Transverse colon (tissue), 4 donors: ENCODE measurements around the gene CISH. TPM values are rescaled to one million over a fixed set of nuclear protein-coding genes. Genes with fewer than 3 reads are reported as not detected.

Source experiments
- DNase-seq: peaks from one replicate; pipeline ENCODE4 v3.0.0-alpha.2; 2019
- H3K27ac ChIP-seq, 4 donors: fragments of 200-600 bp; sonication (generic); 2 replicates each; pipeline ENCODE4 v1.5.1; 2016 to 2018; ENCODE audit warnings: inconsistent platforms in 4 of 4
- H3K27me3 ChIP-seq: fragments of 200-600 bp; sonication (generic); 2 replicates; pipeline ENCODE4 v1.5.1; 2017; ENCODE audit warnings: inconsistent platforms
- H3K36me3 ChIP-seq, 4 donors: fragments of 200-600 bp; sonication (generic); 2 replicates each; pipeline ENCODE4 v1.5.1; 2017 to 2019; ENCODE audit warnings: inconsistent platforms in 4 of 4
- H3K4me1 ChIP-seq, 4 donors: fragments of 200-600 bp; sonication (generic); 2 replicates each; pipeline ENCODE4 v1.5.1; 2017 to 2020; ENCODE audit warnings: inconsistent platforms in 4 of 4
- H3K4me3 ChIP-seq, 4 donors: fragments of 200-600 bp; sonication (generic); 1 replicate in 1 of 4; 2 replicates in 3 of 4; pipeline versions ENCODE4 v1.5.1 to v1.6.1; 2017 to 2019; ENCODE audit warnings: inconsistent platforms in 4 of 4
- H3K9me3 ChIP-seq, 2 donors: fragments of 200-600 bp; sonication (generic); 2 replicates each; pipeline ENCODE4 v1.5.1; 2017 to 2019; ENCODE audit warnings: inconsistent platforms in 2 of 2
- EP300 ChIP-seq: sonication (generic); formaldehyde crosslinking; IDR thresholded peaks from one replicate; pipeline ENCODE4 v1.6.1; 2017; ENCODE audit warnings: antibody characterized with exemption, low read depth
- POLR2A ChIP-seq: fragments of 450-650 bp; IDR thresholded peaks from one replicate; pipeline ENCODE4 v1.6.1; 2016; ENCODE audit warnings: antibody characterized with exemption, mild to moderate bottlenecking, moderate library complexity
- POLR2AphosphoS5 ChIP-seq, 3 donors: sonication (generic); formaldehyde crosslinking; IDR thresholded peaks; one replicate each; pipeline ENCODE4 v1.6.1; 2016; ENCODE audit warnings: antibody characterized with exemption in 3 of 3
- WGBS, 2 donors: methylation state at CpG; one replicate each; pipeline ENCODE4 v1.1.5; 2018; ENCODE audit warnings: low coverage in 1 of 2; 5-methylcytosine and 5-hydroxymethylcytosine counted together
- in situ Hi-C, 4 donors: fragments of 200-750 bp; cut with MboI; loops; one replicate each; pipeline versions ENCODE4 v1.15.0 to v1.15.1; 2017; ENCODE audit warnings: low sequenced_read_pairs in 3 of 4, low pct_ligation_motif_present in 1 of 4, low pct_unique_long_range_greater_than_20kb in 1 of 4
- intact Hi-C: fragments of 100-400 bp; cut with DNase I; formaldehyde crosslinking; loops from one replicate; pipeline ENCODE4 v1.15.1; 2023; ENCODE audit warnings: low total_unique reads
- total RNA-seq, 4 donors: library from RNA; depleted of rRNA; stranded (reverse); fragments of >200 nt; gene quantifications; one replicate each; pipeline ENCODE4 v1.1.0, GENCODE V29; 2016
- TF ChIP-seq, protein P1 (sequence below), 5 experiments: fragments of 200-600 bp in 3 of 5; fragments of 450-650 bp in 2 of 5; sonication (generic) in 3 of 5; IDR thresholded peaks; 1 replicate in 2 of 5; 2 replicates in 3 of 5; pipeline ENCODE4 v1.5.1; 2016 to 2017; ENCODE audit warnings: antibody characterized with exemption in 5 of 5, inconsistent platforms in 3 of 5, mild to moderate bottlenecking in 2 of 5, moderate library complexity in 1 of 5

Gene CISH, protein sequence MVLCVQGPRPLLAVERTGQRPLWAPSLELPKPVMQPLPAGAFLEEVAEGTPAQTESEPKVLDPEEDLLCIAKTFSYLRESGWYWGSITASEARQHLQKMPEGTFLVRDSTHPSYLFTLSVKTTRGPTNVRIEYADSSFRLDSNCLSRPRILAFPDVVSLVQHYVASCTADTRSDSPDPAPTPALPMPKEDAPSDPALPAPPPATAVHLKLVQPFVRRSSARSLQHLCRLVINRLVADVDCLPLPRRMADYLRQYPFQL
- total RNA-seq: 10 to 100 TPM in 2 of 4 donors, 1 to 10 TPM in 2; 3.0 to 15.9 (median 9.2) TPM

DNA sequence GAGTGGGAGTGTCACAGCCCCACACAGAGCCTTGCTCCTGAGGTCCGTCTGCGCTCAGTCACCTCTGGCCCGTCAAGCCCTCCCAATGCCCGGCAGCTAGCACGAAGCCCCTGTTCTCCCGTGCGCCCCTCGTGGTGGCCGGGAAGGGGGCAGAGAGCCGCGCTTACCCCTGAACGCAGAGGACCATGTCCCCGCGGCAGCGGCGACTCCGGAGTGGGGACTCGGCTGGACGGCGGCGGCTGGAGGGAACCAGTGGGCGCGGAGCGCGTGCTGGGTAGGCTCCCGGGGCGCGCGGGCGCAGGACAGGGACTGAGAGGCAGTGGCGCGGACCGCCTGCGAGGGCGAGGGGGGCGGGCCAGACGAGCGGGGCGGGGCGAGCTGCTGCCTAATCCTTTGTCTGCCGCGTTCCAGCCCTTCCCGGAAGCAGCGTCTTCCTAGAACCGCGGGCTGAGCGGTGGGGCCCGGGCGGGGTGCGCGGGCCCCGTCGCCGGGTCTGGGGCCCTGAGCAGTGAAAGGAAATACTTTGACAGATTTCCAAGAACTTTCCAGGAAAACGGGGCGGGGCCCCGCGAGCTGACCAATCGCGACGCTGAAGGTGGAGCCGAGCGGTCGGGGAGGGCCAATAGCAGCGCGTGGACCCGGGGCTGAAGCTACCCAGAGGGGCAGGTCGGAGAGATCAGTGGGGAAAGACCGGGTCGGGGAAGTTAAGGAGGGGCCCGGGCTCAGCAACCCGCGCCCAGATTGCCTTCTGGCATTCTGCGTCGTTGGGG lies at the start of gene CISH:
TSS of gene CISH (minus strand) at position 311 of the 770 bp plus-strand sequence. CDS start at position 187, 124 bp downstream.
- in situ Hi-C loops: loop anchor here in 3 of 4 donors (5.0 to 25.0 kb wide), 3 partner anchors 34 to 776 kb away; partner anchors contain the start of genes MANF (in 2 of the 3) and RBM15B (in 2 of the 3)
- H3K9me3 ChIP-seq: no peaks in the 10 kb centered on the region
- peak within 1 kb of the TSS; percentile 61 to 75 (median 74) for H3K4me3 ChIP-seq
- peaks cover 13 to 65% (median 44%) of the 10 kb centered on the region in 4 donors for H3K4me1 ChIP-seq
- TF ChIP-seq POLR2AphosphoS5 (IDR thresholded peaks at IDR 0.05) (peak; percentile 90 to 98 (median 97)), POLR2A (peak; percentile 94), EP300 (peak; percentile 42)
- TF ChIP-seq, protein P1, sequence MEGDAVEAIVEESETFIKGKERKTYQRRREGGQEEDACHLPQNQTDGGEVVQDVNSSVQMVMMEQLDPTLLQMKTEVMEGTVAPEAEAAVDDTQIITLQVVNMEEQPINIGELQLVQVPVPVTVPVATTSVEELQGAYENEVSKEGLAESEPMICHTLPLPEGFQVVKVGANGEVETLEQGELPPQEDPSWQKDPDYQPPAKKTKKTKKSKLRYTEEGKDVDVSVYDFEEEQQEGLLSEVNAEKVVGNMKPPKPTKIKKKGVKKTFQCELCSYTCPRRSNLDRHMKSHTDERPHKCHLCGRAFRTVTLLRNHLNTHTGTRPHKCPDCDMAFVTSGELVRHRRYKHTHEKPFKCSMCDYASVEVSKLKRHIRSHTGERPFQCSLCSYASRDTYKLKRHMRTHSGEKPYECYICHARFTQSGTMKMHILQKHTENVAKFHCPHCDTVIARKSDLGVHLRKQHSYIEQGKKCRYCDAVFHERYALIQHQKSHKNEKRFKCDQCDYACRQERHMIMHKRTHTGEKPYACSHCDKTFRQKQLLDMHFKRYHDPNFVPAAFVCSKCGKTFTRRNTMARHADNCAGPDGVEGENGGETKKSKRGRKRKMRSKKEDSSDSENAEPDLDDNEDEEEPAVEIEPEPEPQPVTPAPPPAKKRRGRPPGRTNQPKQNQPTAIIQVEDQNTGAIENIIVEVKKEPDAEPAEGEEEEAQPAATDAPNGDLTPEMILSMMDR (IDR thresholded peaks at IDR 0.05): peak; percentile 17 to 59 (median 25)
- peak; percentile 96 for DNase-seq
- H3K27ac ChIP-seq: peak within 1 kb of the TSS; percentile 92 to 96 (median 94)
- H3K27me3 ChIP-seq: no peaks in the 10 kb centered on the region
- intact Hi-C loops: no loop called here
- peaks cover 0 to 7% (median 0%) of the 10 kb centered on the region in 4 donors for H3K36me3 ChIP-seq
- WGBS, 2 donors: 1% methylated on average over 44 of the region's 75 CpGs; no CpG with 5 or more reads in 1 of the 2 donors

DNA sequence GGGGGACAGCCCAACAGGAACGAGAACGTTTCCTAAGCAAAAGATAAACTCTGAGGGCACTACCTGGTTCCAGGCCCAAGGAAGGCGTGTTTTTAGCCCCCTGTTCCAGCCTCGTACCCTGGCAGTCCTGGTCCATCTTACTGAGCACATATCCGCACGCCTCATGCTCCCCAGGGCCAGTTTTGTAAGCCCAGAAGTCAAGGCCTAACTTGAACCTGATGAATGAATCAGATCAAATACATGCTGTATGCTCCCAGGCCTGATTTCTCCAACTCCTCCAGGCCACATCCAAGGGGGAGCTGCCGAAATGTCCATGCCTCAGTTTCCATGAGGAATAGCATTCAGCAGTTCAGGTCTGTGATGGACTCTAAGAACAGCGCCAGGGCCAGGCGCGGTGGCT lies 48.8 kb upstream of the CISH start:
- no peaks in the 10 kb centered on the region for H3K27me3 ChIP-seq
- peak; percentile 3 for DNase-seq
- intact Hi-C loops (no loop called here), in situ Hi-C loops (no loop called here)
- H3K4me1 ChIP-seq: no peaks in the 10 kb centered on the region
- TF ChIP-seq POLR2AphosphoS5 (IDR thresholded peaks at IDR 0.05): no peak
- no peak for TF ChIP-seq POLR2A
- TF ChIP-seq EP300: no peak
- TF ChIP-seq, protein P1 (IDR thresholded peaks at IDR 0.05): no peak
- H3K27ac ChIP-seq: no peak overlapping the region
- 88% methylated on average over 10 of the region's 10 CpGs; no CpG with 5 or more reads in 1 of the 2 donors for WGBS, 2 donors
- H3K9me3 ChIP-seq: no peaks in the 10 kb centered on the region
- no peaks in the 10 kb centered on the region for H3K36me3 ChIP-seq
- no peak overlapping the region for H3K4me3 ChIP-seq

DNA sequence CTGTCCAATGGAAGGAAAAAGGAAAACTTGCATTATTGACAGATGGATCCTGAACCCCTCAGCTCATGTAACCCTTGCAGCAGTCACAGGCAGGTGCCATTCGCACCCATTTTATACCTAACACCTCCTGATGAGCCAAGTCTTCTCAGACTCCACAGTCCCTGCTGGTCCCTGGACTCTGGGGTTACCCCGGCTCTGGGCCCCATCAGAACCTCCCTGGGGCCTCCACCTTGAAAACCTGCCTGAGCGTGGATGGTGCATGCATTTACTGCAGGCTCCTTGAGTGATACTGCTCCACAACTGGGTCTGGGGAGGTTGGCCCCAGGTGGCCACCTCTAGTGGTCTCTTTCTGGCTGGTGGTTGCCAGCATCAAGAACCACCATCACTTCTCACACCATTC lies 47.3 kb upstream of the CISH start:
- TF ChIP-seq, protein P1 (IDR thresholded peaks at IDR 0.05): no peak
- TF ChIP-seq EP300: no peak
- no peak for TF ChIP-seq POLR2A
- TF ChIP-seq POLR2AphosphoS5 (IDR thresholded peaks at IDR 0.05): no peak
- Histone ChIP-seq H3K27me3 (no peaks in the 10 kb centered on the region), H3K27ac (no peak overlapping the region), H3K36me3 (no peaks in the 10 kb centered on the region), H3K4me3 (no peak overlapping the region), H3K4me1 (no peaks in the 10 kb centered on the region), H3K9me3 (no peaks in the 10 kb centered on the region)
- 97% methylated on average over 3 of the region's 3 CpGs; no CpG with 5 or more reads in 1 of the 2 donors for WGBS, 2 donors
- DNase-seq: no peak
- in situ Hi-C loops (no loop called here), intact Hi-C loops (no loop called here)

DNA sequence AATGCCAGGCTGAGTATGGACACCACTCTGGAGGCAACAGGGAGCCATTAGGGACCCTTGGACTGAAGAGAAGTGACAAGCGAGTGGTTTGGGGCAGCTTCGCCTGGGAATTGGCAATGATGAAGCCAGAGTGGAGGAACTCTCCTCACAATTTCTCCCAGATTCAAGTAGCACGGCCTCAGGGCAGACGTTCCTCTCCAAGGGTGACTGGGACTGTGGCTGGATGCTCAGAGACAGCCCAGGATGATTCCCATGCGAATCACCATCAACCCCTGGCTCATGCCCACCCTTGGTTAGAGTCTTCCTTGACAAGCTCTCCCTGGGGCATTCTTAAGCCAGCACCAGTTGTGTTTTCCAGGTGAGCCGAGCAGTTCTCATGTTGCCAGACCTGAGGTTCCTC lies 46.8 kb upstream of the CISH start:
- DNase-seq: no peak
- WGBS, 2 donors: 81% methylated on average over 6 of the region's 6 CpGs; no CpG with 5 or more reads in 1 of the 2 donors
- H3K27me3 ChIP-seq: no peaks in the 10 kb centered on the region
- no peaks in the 10 kb centered on the region for H3K9me3 ChIP-seq
- H3K27ac ChIP-seq: no peak overlapping the region
- in situ Hi-C loops: no loop called here
- H3K36me3 ChIP-seq: no peaks in the 10 kb centered on the region
- intact Hi-C loops: no loop called here
- no peaks in the 10 kb centered on the region for H3K4me1 ChIP-seq
- no peak overlapping the region for H3K4me3 ChIP-seq
- no peak for TF ChIP-seq EP300
- TF ChIP-seq, protein P1 (IDR thresholded peaks at IDR 0.05): no peak
- TF ChIP-seq POLR2A: no peak
- no peak for TF ChIP-seq POLR2AphosphoS5 (IDR thresholded peaks at IDR 0.05)
